HG03354 (cell line): ENCODE data around the gene NFE2L1.

Experiments used
- ATAC-seq: cut with Tn5 transposase; IDR thresholded peaks from one replicate; pipeline ENCODE4 v1.9.1; 2021; ENCODE audit warnings: mild to moderate bottlenecking; ENCODE audit not compliant: unreplicated experiment, poor library complexity, severe bottlenecking

NFE2L1 gene

DNA sequence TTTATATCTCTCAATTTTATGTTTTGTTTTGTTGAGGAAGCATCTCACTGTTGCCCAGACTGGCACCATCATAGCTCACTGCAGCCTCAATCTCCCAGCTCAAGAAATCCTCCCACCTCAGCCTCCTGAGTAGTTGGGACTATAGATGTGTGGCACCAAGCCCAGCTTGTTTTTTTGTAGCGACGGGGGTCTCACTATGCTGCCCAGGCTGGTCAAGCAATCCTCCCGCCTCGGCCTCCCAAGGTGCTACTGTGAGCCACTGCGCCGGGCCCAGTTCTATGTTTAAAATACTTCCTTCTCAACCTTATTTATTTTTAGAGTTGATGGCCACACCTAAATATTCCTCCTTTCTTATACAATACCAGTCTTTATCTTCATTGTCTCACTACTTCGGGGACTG is 1.9 kb upstream of the NFE2L1 start:
- ATAC-seq = no peak

DNA sequence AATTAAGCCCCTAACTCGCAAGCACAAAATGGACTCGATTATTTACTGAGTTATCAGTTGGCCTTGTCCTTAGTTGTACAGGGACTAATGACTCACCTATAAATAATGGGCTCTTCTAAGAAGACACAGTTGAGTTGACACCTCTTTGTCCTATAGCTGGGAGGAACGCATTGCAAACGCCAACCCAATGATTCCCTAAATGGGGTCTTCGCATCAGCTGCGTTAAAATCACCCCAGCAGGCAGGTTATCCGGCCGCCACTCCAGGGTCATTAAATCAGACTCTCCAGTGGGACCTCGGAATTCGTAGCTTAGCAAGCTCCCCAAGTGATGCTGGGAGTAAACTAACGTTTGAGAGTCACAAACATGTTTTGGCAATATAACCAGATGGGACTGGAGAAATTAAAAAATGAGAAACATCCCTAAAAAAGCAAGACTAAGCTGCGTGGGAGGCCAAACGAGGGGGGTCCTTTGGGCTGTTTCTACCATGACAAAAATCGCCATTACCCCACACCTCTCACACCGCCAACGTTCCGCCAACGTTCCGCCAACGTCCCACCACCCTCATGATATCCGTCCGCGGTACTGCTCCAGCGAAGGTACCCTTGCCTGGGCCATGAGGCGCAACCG is 932 bp upstream of the NFE2L1 start:
- no peak for ATAC-seq

- peak; percentile 46 for ATAC-seq
Observed at GRCh38 chr17:48048384-48049126, 396 bp downstream of the NFE2L1 start.

- no peak for ATAC-seq
Observed at GRCh38 chr17:48051283-48051682, 3.1 kb downstream of the NFE2L1 start.

DNA sequence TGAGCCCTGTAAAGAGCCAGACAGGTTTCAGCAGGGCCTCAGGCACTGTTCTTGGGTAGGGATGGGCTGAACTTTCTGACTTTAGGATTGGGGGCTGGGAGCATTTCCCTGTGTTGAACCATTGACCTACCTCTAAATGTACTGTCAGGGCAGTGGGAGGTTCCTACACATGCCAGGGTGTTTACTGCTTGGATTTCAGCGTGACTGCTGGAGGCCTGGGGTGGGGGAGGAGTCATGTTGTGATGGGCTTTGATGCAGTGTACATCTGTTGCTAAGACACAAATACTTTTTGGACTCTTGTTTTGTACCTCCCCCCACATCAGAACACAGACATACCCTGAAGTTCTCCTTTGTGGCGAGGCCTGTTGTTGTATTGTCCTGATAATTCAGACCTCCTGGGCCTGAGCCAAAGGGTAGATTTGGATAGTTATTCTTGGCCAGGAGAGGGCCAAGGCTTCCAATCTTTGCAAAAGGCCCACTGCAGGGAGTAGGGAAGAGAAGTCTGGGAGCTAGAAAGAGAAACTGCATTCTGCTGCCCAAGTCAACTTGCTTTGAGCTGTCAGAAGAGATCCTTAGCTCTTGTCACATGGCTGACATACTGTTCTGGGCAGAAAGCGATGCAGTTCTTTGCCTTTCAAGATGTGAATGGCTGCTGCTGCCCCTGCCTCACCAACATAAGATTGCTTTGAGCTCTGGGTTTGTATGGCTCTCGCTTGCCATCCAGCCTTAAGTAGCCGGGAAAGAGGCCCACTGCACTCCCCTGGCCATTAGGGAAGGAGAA is 3.7 kb downstream of the NFE2L1 start:
- no peak for ATAC-seq

DNA sequence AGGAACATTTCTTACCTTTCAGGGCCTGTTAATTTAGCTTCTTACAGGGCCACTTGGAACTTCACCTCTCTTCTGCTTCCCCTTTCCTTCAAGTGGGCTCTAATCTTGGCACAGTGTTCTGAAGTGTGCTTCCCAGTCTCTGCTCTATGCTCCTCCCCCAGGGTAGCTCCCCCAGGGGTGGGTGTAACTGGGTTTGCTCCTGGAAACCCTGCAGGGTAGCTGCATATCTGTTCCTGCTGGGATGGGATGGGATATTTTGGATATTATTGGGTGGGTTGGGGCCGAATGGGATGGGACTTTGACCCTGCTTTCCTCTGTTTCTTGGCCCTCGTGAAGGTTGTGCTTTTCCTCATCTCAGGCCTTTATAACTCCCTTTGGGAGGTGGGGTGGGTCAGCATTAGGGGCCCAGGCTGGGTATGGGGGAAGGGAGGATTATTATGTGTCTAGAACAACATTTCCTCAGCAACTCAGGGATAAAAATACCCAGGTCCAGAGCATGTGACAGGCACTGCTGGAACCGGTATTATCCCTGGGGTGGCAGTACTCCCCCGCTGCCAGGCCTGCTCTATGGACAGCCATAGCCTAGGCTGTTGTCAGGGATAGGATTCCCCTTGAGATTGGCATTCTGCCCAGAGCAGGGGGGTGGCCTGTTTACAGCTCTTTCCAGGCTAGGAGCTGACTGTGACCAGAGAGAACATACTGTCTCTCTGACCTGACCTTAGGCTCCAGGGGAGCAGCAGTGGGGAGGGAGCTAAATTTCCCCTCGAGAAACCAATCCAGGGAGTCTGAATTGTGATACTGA is 5.0 kb downstream of the NFE2L1 start:
- ATAC-seq = no peak

DNA sequence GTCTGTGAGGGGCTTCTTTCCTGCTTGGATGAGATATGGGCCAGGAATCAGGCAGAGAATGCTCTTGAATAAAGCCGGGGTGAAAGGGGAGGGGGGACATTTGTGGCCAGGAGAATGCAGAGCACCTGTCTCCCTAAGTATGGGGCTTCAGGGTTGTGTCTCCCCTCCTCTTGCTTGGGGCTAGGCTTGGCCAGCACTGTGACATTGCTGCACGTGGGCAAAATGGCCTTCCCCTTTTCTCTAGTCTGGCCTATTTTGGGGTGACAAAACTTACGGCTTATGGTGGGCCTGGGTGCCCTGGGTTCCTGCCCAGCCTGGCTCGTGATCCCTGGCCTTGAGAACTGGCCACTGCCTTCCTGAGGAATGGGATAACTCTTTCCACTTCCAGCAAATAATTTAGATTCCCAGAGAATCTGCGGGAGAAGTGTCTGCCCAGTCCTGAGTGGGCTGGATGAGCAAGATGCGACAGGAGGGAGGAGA is 5.6 kb downstream of the NFE2L1 start:
- ATAC-seq = no peak

GRCh38 chr17:48054238-48055185 is 6.4 kb downstream of the NFE2L1 start:
- no peak for ATAC-seq

DNA sequence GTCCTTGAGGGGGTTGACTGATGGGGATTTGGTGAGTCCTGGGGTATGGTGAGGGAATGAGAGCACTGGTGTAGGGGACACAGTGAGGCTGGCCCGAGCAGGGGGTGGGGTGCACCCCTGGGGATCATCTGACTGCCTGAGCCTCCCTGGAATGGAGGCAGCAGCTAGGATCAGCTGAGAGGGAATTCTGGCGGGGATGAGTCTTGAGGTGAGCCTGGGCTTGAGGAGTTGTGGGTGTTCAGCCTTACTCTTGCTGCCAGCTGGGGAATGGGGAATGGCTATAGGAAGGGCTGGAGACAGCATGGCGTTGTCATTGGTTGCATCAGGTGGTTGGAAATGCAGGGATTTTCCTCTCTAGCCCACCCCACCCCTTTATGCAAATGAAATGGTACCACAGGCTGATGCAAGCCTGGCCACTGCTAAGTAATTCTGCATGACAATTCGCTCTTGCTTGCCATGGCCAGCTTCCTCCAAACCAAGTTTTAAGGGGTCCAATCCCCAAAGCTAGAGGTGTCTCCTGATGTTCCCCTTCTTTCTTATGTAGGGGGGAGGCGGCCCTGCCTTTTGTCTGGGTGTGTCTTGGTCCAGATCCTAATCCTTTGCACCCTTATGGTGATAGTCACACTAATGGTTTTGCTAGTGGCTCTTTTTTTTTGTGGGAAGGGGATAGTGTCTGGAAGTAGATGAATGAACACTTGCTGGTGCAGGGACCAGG is 7.5 kb downstream of the NFE2L1 start:
- ATAC-seq = no peak

GRCh38 chr17:48056246-48056745 is 8.1 kb downstream of the NFE2L1 start:
- ATAC-seq = no peak

- ATAC-seq = no peak
Observed at GRCh38 chr17:48056879-48057278, 8.7 kb downstream of the NFE2L1 start.

- ATAC-seq = no peak
Observed at GRCh38 chr17:48057626-48058025, 9.5 kb downstream of the NFE2L1 start.

DNA sequence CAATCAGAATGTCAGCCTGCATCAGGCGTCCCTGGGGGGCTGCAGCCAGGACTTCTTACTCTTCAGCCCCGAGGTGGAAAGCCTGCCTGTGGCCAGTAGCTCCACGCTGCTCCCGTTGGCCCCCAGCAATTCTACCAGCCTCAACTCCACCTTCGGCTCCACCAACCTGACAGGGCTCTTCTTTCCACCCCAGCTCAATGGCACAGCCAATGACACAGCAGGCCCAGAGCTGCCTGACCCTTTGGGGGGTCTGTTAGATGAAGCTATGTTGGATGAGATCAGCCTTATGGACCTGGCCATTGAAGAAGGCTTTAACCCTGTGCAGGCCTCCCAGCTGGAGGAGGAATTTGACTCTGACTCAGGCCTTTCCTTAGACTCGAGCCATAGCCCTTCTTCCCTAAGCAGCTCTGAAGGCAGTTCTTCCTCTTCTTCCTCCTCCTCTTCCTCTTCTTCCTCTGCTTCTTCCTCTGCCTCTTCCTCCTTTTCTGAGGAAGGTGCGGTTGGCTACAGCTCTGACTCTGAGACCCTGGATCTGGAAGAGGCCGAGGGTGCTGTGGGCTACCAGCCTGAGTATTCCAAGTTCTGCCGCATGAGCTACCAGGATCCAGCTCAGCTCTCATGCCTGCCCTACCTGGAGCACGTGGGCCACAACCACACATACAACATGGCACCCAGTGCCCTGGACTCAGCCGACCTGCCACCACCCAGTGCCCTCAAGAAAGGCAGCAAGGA is 10.4 kb downstream of the NFE2L1 start:
- ATAC-seq = no peak

DNA sequence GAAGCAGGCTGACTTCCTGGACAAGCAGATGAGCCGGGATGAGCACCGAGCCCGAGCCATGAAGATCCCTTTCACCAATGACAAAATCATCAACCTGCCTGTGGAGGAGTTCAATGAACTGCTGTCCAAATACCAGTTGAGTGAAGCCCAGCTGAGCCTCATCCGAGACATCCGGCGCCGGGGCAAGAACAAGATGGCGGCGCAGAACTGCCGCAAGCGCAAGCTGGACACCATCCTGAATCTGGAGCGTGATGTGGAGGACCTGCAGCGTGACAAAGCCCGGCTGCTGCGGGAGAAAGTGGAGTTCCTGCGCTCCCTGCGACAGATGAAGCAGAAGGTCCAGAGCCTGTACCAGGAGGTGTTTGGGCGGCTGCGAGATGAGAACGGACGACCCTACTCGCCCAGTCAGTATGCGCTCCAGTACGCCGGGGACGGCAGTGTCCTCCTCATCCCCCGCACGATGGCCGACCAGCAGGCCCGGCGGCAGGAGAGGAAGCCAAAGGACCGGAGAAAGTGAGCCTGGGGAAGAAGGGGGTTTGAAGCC is 11.0 kb downstream of the NFE2L1 start:
- no peak for ATAC-seq

DNA sequence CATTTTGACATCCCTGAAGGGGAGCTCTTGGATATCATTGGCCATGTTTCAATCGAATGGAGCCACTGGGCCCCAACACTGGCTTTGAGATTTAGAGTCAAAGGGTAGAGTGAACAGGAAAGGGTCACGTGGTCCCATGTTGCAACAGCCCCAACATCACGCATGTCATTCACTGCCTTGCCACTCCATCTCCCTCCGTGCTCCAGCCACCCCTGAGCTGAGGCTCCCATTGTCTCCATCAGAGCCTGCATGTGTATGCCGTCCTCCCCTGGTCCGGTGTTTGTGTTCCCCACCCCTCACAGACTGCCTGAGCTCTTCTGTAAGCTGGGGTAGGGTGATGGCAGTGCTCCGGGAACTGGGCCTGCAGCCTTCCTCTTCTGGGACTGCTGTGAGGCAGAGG is 12.1 kb downstream of the NFE2L1 start:
- no peak for ATAC-seq

DNA sequence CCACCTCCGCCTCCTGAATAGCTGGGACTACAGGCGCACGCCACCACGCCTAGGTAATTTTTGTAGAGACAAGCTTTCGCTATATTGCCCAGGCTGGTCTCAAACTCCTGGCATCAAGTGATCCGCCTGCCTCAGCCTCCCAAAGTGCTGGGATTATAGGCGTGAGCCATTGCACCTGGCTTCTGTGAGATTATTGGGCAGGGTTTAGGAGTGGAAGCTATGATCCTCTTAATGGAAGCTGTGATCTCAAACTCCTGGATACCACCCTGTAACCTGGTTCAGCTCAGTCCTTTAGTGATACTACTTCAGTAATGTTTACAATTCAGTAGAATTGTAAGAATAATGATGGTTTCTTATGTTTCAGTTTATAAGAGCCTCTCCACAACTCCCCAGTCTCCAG is 14.1 kb downstream of the NFE2L1 start:
- ATAC-seq = no peak

DNA sequence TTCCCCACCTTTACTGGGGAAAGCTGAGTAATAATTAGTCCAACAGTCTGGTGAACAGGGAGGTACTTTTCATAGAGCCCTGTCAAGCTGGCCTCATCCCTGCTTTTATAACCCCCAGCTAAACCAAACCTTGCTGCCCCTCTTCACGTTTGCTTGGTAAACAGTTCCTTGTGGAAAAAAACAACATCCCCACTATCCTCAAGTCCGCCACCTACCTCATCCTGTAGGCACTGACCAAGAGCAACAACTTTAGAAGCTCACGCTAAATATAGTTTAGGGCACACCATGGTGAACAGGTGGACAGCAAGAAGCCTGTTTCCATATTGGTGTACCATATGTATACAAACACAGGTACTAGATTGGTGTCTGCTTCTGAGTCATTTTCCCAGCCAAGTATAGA is 16.5 kb downstream of the NFE2L1 start:
- ATAC-seq = no peak
